UCSD-AML1 (cell line): Measurements from ENCODE around the gene NIPSNAP3A.

Experiments
- DNase-seq: peaks from one replicate; lab custom pipeline; 2025; ENCODE audit not compliant: unreplicated experiment; lab: John Stamatoyannopoulos, UW

NIPSNAP3A gene

GRCh38 chr9:104802906-104803305, 55.4 kb downstream of the NIPSNAP3A start:
- DNase-seq: no peak

GRCh38 chr9:104805441-104805840, 58.0 kb downstream of the NIPSNAP3A start:
- no peak for DNase-seq

GRCh38 chr9:104808035-104808614, 60.6 kb downstream of the NIPSNAP3A start:
- DNase-seq: no peak
